Endothelial cell of umbilical vein (primary cell): ENCODE data around the gene PDLIM1. TPM values are rescaled to one million over a fixed set of nuclear protein-coding genes. Genes with fewer than 3 reads are reported as not detected.

Source experiments
- BruUV-seq: library from RNA; stranded (reverse); fragments of 400-500 nt; replicated peaks from 2 replicates; lab custom pipeline; 2021; lab: Mats Ljungman, UMichigan
- CTCF ChIA-PET: fragments of 300-600, 350-600 bp; sonication (Branson Sonifier 250); formaldehyde crosslinking; loops from one replicate; lab custom pipeline; 2021; ENCODE audit warnings: antibody characterized with exemption, inconsistent platforms; lab: Charles Lee
- POLR2A ChIA-PET: fragments of 300-600, 350-600 bp; sonication (Branson Sonifier 250); formaldehyde crosslinking; loops from one replicate; lab custom pipeline; 2021; ENCODE audit warnings: antibody characterized with exemption, inconsistent platforms; lab: Charles Lee
- DNase-seq: peaks from one replicate; pipeline ENCODE4 v3.0.0-alpha.2; 2011; ENCODE audit warnings: low read depth, low spot score
- FAIRE-seq: peaks from 2 replicates; lab custom pipeline; 2011; peaks lifted over from hg19 to GRCh38; lab: Jason Lieb, UNC
- H2AFZ ChIP-seq: 2 replicates; pipeline ENCODE4 v1.6.0; 2012; ENCODE audit warnings: low read depth, low read length, control low read depth, inconsistent platforms
- H3K27ac ChIP-seq: 2 replicates; pipeline ENCODE4 v1.5.1; 2011; ENCODE audit warnings: low read depth, mild to moderate bottlenecking, control low read depth, low read length, moderate library complexity; ENCODE audit not compliant: insufficient read depth
- H3K27me3 ChIP-seq, 2 experiments: 2 replicates each; pipeline versions ENCODE4 v1.6.0 to v1.6.1; 2011; ENCODE audit warnings: low read length in 2 of 2, mixed read lengths in 1 of 2; ENCODE audit not compliant: control insufficient read depth in 2 of 2, insufficient read depth in 2 of 2
- H3K36me3 ChIP-seq, 2 experiments: 2 replicates in 1 of 2; 3 replicates in 1 of 2; pipeline ENCODE4 v1.5.1; 2011; ENCODE audit warnings: low read length in 2 of 2, mild to moderate bottlenecking in 1 of 2, moderate library complexity in 1 of 2; ENCODE audit not compliant: control insufficient read depth in 2 of 2, insufficient read depth in 2 of 2; ENCODE audit errors: extremely low read depth in 1 of 2
- H3K4me1 ChIP-seq: 3 replicates; pipeline ENCODE4 v1.5.1; 2011; ENCODE audit warnings: mild to moderate bottlenecking, low read length; ENCODE audit not compliant: control insufficient read depth, insufficient read depth; ENCODE audit errors: extremely low read depth
- H3K4me2 ChIP-seq: 2 replicates; pipeline ENCODE4 v1.6.1; 2011; ENCODE audit warnings: low read length, control low read depth, mixed read lengths; ENCODE audit not compliant: insufficient read depth
- H3K4me3 ChIP-seq, 3 experiments: fragments of 200-600 bp in 1 of 3; sonication (generic), shearing (Covaris generic) in 1 of 3; replicated peaks in 1 of 3; 2 replicates each; pipeline ENCODE4 v1.5.1; 2011 to 2016; ENCODE audit warnings: control low read depth in 3 of 3, low read length in 3 of 3, mild to moderate bottlenecking in 2 of 3, inconsistent platforms in 1 of 3, low read depth in 1 of 3, moderate library complexity in 1 of 3; ENCODE audit not compliant: insufficient read depth in 1 of 3
- H3K79me2 ChIP-seq: 2 replicates; pipeline ENCODE4 v1.6.0; 2012; ENCODE audit warnings: low read length, inconsistent platforms; ENCODE audit not compliant: control insufficient read depth, insufficient read depth
- H3K9ac ChIP-seq: replicated peaks from 2 replicates; pipeline ENCODE3; 2011; ENCODE audit warnings: low read length, control low read depth; ENCODE audit not compliant: insufficient read depth; ENCODE audit errors: extremely low read depth
- H3K9me1 ChIP-seq: replicated peaks from 3 replicates; pipeline ENCODE4 v1.6.0; 2011; ENCODE audit warnings: mild to moderate bottlenecking, low read length; ENCODE audit not compliant: control insufficient read depth, insufficient read depth; ENCODE audit errors: extremely low read depth
- H3K9me3 ChIP-seq: replicated peaks from 2 replicates; pipeline ENCODE4 v1.5.1; 2012; ENCODE audit warnings: low read length, inconsistent platforms; ENCODE audit not compliant: control insufficient read depth, insufficient read depth
- H4K20me1 ChIP-seq: replicated peaks from 2 replicates; pipeline ENCODE3; 2011; ENCODE audit warnings: mild to moderate bottlenecking, low read length; ENCODE audit not compliant: control insufficient read depth, insufficient read depth; ENCODE audit errors: extremely low read depth
- CTCF ChIP-seq, 2 donors: IDR thresholded peaks; 1 replicate in 1 of 2; 2 replicates in 1 of 2; pipeline ENCODE4 v1.5.1; 2011; ENCODE audit warnings: low read length in 2 of 2, mild to moderate bottlenecking in 2 of 2, moderate library complexity in 2 of 2, control low read depth in 1 of 2, inconsistent platforms in 1 of 2, low read depth in 1 of 2; ENCODE audit not compliant: insufficient read depth in 1 of 2; ENCODE audit errors: extremely low read depth in 1 of 2
- FOS ChIP-seq: IDR thresholded peaks from 2 replicates; pipeline ENCODE4 v1.6.1; 2011; ENCODE audit warnings: mild to moderate bottlenecking, low read length, moderate library complexity, borderline replicate concordance; ENCODE audit not compliant: insufficient read depth
- GATA2 ChIP-seq: IDR thresholded peaks from 2 replicates; pipeline ENCODE4 v1.7.0; 2011; ENCODE audit warnings: low read depth, mild to moderate bottlenecking, moderate library complexity, mixed read lengths, low read length; ENCODE audit not compliant: insufficient read length, insufficient read depth
- MAX ChIP-seq: IDR thresholded peaks from 2 replicates; pipeline ENCODE4 v1.6.1; 2011; ENCODE audit not compliant: insufficient read depth, insufficient read length
- MYC ChIP-seq: IDR thresholded peaks from one replicate; pipeline ENCODE4 v1.6.1; 2011; ENCODE audit warnings: mild to moderate bottlenecking, low read depth, low read length
- POLR2AphosphoS5 ChIP-seq: IDR thresholded peaks from 2 replicates; pipeline ENCODE4 v1.6.1; 2012; ENCODE audit warnings: low read depth, mild to moderate bottlenecking, control low read depth, low read length, moderate library complexity; ENCODE audit not compliant: insufficient read depth
- dilution Hi-C: fragments of 300-500 bp; cut with MboI; formaldehyde crosslinking; loops from one replicate; pipeline ENCODE4 v1.15.0; 2019; ENCODE audit warnings: low sequenced_read_pairs; ENCODE audit not compliant: extremely low pct_ligation_motif_present
- intact Hi-C: fragments of 100-400 bp; cut with micrococcal nuclease; formaldehyde crosslinking; loops from one replicate; pipeline ENCODE4 v1.10.0; 2022
- polyA plus RNA-seq, 4 experiments: library from polyadenylated mRNA; depleted of rRNA in 3 of 4; stranded (reverse) in 3 of 4; unstranded in 1 of 4; fragments of >200 nt; gene quantifications; 2 replicates each; pipeline versions ENCODE4 v1.2.1 to v1.2.3, GENCODE V29; 2011 to 2012; ENCODE audit warnings: missing spikeins in 1 of 4
- total RNA-seq: library from RNA; stranded (reverse); gene quantifications from 2 replicates; pipeline ENCODE4 v1.2.3, GENCODE V29; 2021

PDLIM1 gene
- total and polyA plus RNA-seq, 2 donors (not counting 3 experiments of a cell fraction or from before 2014, with no cell fraction given), result 91.1 to 122 TPM

- intact Hi-C loops (no loop called here), dilution Hi-C loops (no loop called here)
- Histone ChIP-seq H3K4me2 (no peak overlapping the region), H3K27me3 (no peaks in the 10 kb centered on the region), H2AFZ (no peak overlapping the region), H4K20me1 (no peaks in the 10 kb centered on the region), H3K4me1 (no peaks in the 10 kb centered on the region), H3K9me3 (no peaks in the 10 kb centered on the region), H3K27ac (no peak overlapping the region), H3K79me2 (no peaks in the 10 kb centered on the region), H3K36me3 (no peaks in the 10 kb centered on the region), H3K9me1 (no peaks in the 10 kb centered on the region), H3K9ac (no peak overlapping the region), H3K4me3 (no peak overlapping the region)
- TF ChIP-seq MYC (no peak), POLR2AphosphoS5 (no peak), GATA2 (no peak), CTCF (IDR thresholded peaks at IDR 0.05; ENCODE audit: extremely low read depth in 1 of 2, insufficient read depth in 1 of 2, low read depth in 1 of 2, low read length in 2 of 2) (no peak), FOS (no peak), MAX (no peak)
- no peak for FAIRE-seq
- CTCF ChIA-PET, result interaction anchor here (1.6 kb wide), 1 partner anchor 60 kb away, joined by 3 read pairs; no protein-coding TSS in a partner anchor
- BruUV-seq, result no TSS peak
- DNase-seq, result no peak
- POLR2A ChIA-PET, result no interaction called here
Measured at GRCh38 chr10:95314192-95314918, 23.6 kb upstream of the PDLIM1 start.
